H9 (cell line): ENCODE results near the gene RPA4. TPM values are rescaled to one million over a fixed set of nuclear protein-coding genes. Genes with fewer than 3 reads are reported as not detected.

Experiments used
- DNase-seq: peaks from one replicate; pipeline ENCODE4 v3.0.0-alpha.2; 2017
- H2AFZ ChIP-seq: one replicate; pipeline ENCODE4 v1.6.1; 2013; ENCODE audit warnings: mild to moderate bottlenecking, low read length, control low read depth, moderate library complexity
- H2AK5ac ChIP-seq: 2 replicates; pipeline ENCODE4 v1.6.1; 2013; ENCODE audit warnings: low read length, control low read depth, mixed read lengths; ENCODE audit not compliant: insufficient read length
- H2BK120ac ChIP-seq: one replicate; pipeline ENCODE4 v1.6.1; 2013; ENCODE audit warnings: low read depth, mild to moderate bottlenecking, low read length, control low read depth, inconsistent platforms; ENCODE audit not compliant: poor library complexity, severe bottlenecking
- H2BK12ac ChIP-seq: 2 replicates; pipeline ENCODE4 v1.6.1; 2013; ENCODE audit warnings: low read length, control low read depth, mixed read lengths, low read depth; ENCODE audit not compliant: insufficient read length
- H2BK15ac ChIP-seq: 2 replicates; pipeline ENCODE4 v1.6.1; 2013; ENCODE audit warnings: low read depth, low read length, control low read depth
- H2BK20ac ChIP-seq: one replicate; pipeline ENCODE4 v1.6.1; 2013; ENCODE audit warnings: low read depth, mild to moderate bottlenecking, low read length, control low read depth, inconsistent platforms; ENCODE audit not compliant: poor library complexity, severe bottlenecking
- H2BK5ac ChIP-seq: 2 replicates; pipeline ENCODE4 v1.6.1; 2013; ENCODE audit warnings: low read length, control low read depth, mixed read lengths; ENCODE audit not compliant: insufficient read length
- H3K14ac ChIP-seq: 2 replicates; pipeline ENCODE4 v1.6.1; 2013; ENCODE audit warnings: low read length, control low read depth; ENCODE audit not compliant: insufficient read depth
- H3K18ac ChIP-seq: 2 replicates; pipeline ENCODE4 v1.6.1; 2013; ENCODE audit warnings: low read depth, mild to moderate bottlenecking, mixed read lengths, low read length, control low read depth; ENCODE audit not compliant: insufficient read length
- H3K23ac ChIP-seq: 2 replicates; pipeline ENCODE4 v1.6.1; 2013; ENCODE audit warnings: low read length, control low read depth, mixed read lengths, low read depth; ENCODE audit not compliant: insufficient read length
- H3K23me2 ChIP-seq: 2 replicates; pipeline ENCODE4 v1.6.1; 2013; ENCODE audit warnings: low read depth, mild to moderate bottlenecking, mixed read lengths, low read length, control low read depth; ENCODE audit not compliant: insufficient read length, poor library complexity, severe bottlenecking
- H3K27ac ChIP-seq: 2 replicates; pipeline ENCODE4 v1.5.1; 2013; ENCODE audit warnings: low read length, control low read depth, mixed read lengths, low read depth; ENCODE audit not compliant: insufficient read length
- H3K27me3 ChIP-seq: 2 replicates; pipeline ENCODE4 v1.6.1; 2013; ENCODE audit warnings: low read length, control low read depth, inconsistent platforms; ENCODE audit not compliant: insufficient read depth
- H3K4ac ChIP-seq: 2 replicates; pipeline ENCODE4 v1.6.1; 2013; ENCODE audit warnings: low read depth, mild to moderate bottlenecking, control low read depth, inconsistent platforms, low read length, moderate library complexity
- H3K4me1 ChIP-seq: 2 replicates; pipeline ENCODE4 v1.6.1; 2013; ENCODE audit warnings: low read length, control low read depth, inconsistent platforms; ENCODE audit not compliant: insufficient read depth
- H3K4me2 ChIP-seq: 2 replicates; pipeline ENCODE4 v1.6.1; 2013; ENCODE audit warnings: low read length, control low read depth, mixed read lengths; ENCODE audit not compliant: insufficient read length, insufficient read depth
- H3K56ac ChIP-seq: 2 replicates; pipeline ENCODE4 v1.6.1; 2013; ENCODE audit warnings: low read depth, mild to moderate bottlenecking, mixed read lengths, low read length, control low read depth; ENCODE audit not compliant: insufficient read length
- H3K79me1 ChIP-seq: 2 replicates; pipeline ENCODE4 v1.6.1; 2013; ENCODE audit warnings: low read depth, mild to moderate bottlenecking, moderate library complexity, low read length, control low read depth, inconsistent platforms; ENCODE audit not compliant: insufficient read depth, poor library complexity, severe bottlenecking
- H3K79me2 ChIP-seq: 2 replicates; pipeline ENCODE4 v1.6.1; 2013; ENCODE audit warnings: low read length, control low read depth, inconsistent platforms; ENCODE audit not compliant: insufficient read depth
- H3K9ac ChIP-seq: 2 replicates; pipeline ENCODE4 v1.6.1; 2013; ENCODE audit warnings: low read length, control low read depth, mixed read lengths; ENCODE audit not compliant: insufficient read length; ENCODE audit errors: extremely low read depth
- H3K9me3 ChIP-seq: one replicate; pipeline ENCODE4 v1.6.1; 2013; ENCODE audit warnings: low read depth, low read length, inconsistent platforms; ENCODE audit not compliant: control insufficient read depth
- H3T11ph ChIP-seq: one replicate; pipeline ENCODE4 v1.6.1; 2013; ENCODE audit warnings: mild to moderate bottlenecking, low read length, control low read depth, inconsistent platforms
- H4K20me1 ChIP-seq: one replicate; pipeline ENCODE4 v1.6.1; 2013; ENCODE audit not compliant: control insufficient read depth, insufficient read length, insufficient read depth
- H4K5ac ChIP-seq: 2 replicates; pipeline ENCODE4 v1.6.1; 2013; ENCODE audit warnings: low read depth, mild to moderate bottlenecking, mixed read lengths, low read length, control low read depth; ENCODE audit not compliant: insufficient read length
- H4K8ac ChIP-seq: replicated peaks from 2 replicates; pipeline ENCODE4 v1.6.1; 2013; ENCODE audit warnings: low read length, control low read depth, mixed read lengths, low read depth; ENCODE audit not compliant: insufficient read length
- H4K91ac ChIP-seq: 2 replicates; pipeline ENCODE4 v1.6.1; 2013; ENCODE audit warnings: low read depth, mild to moderate bottlenecking, moderate library complexity, mixed read lengths, low read length, control low read depth; ENCODE audit not compliant: insufficient read length
- H3K27ac Mint-ChIP-seq, 3 experiments: 2 replicates in 2 of 3; 3 replicates in 1 of 3; pipeline ENCODE4 v1.8.0; 2020 to 2021; ENCODE audit warnings: mixed read lengths in 3 of 3, mild to moderate bottlenecking in 1 of 3, moderate library complexity in 1 of 3
- H3K27me3 Mint-ChIP-seq: 2 replicates; pipeline ENCODE4 v1.8.0; 2021; ENCODE audit warnings: low read depth, mild to moderate bottlenecking, moderate library complexity, mixed read lengths
- H3K36me3 Mint-ChIP-seq, 3 experiments: 2 replicates in 2 of 3; 3 replicates in 1 of 3; pipeline ENCODE4 v1.8.0; 2020 to 2021; ENCODE audit warnings: low read depth in 3 of 3, mixed read lengths in 3 of 3; ENCODE audit not compliant: insufficient read depth in 1 of 3
- H3K4me1 Mint-ChIP-seq, 2 experiments: 2 replicates each; pipeline ENCODE4 v1.8.0; 2020; ENCODE audit warnings: mixed read lengths in 2 of 2
- H3K4me3 Mint-ChIP-seq, 2 experiments: 2 replicates in 1 of 2; 3 replicates in 1 of 2; pipeline ENCODE4 v1.8.0; 2020 to 2021; ENCODE audit warnings: mild to moderate bottlenecking in 2 of 2, mixed read lengths in 2 of 2, moderate library complexity in 1 of 2
- H3K9me3 Mint-ChIP-seq, 2 experiments: 2 replicates in 1 of 2; 3 replicates in 1 of 2; pipeline ENCODE4 v1.8.0; 2020; ENCODE audit warnings: mild to moderate bottlenecking in 2 of 2, mixed read lengths in 2 of 2, moderate library complexity in 1 of 2
- CTCF ChIP-seq: fragments of 200-600 bp; sonication (generic); conservative IDR thresholded peaks from 3 replicates; pipeline ENCODE4 v1.8.0; 2021; ENCODE audit warnings: antibody characterized with exemption, mild to moderate bottlenecking
- WGBS: extraction: QIAGEN DNeasy Blood & Tissue Kit; methylation state at CpG from one replicate; pipeline ENCODE4 v1.1.7; 2013; ENCODE audit warnings: missing lambda C conversion rate, low lambda C conversion rate, mixed read lengths; ENCODE audit not compliant: insufficient read length; ENCODE audit errors: extremely low coverage; 5-methylcytosine and 5-hydroxymethylcytosine counted together
- total RNA-seq: library from RNA; stranded (reverse); gene quantifications from 2 replicates; pipeline ENCODE4 v1.2.1, GENCODE V29; 2021

The RPA4 gene
- total RNA-seq, 1 experiment from 2014 or later: 1.0 TPM

GRCh38 chrX:96907516-96908272 lies 24.0 kb downstream of the RPA4 start:
- Histone ChIP-seq H2AFZ (no peak overlapping the region), H3K14ac (no peak overlapping the region), H3K79me1 (no peaks in the 10 kb centered on the region), H3K9me3 (no peaks in the 10 kb centered on the region), H3K27me3 (no peaks in the 10 kb centered on the region), H3K4me1 (no peaks in the 10 kb centered on the region; the same call in 1 of the 2 replicates), H4K20me1 (no peaks in the 10 kb centered on the region), H3K23me2 (no peaks in the 10 kb centered on the region), H2BK15ac (no peak overlapping the region), H2BK5ac (no peak overlapping the region), H3K27ac (no peak overlapping the region), H4K5ac (no peak overlapping the region), H3K23ac (no peak overlapping the region), H2BK12ac (no peak overlapping the region), H2BK120ac (no peak overlapping the region), H4K91ac (no peak overlapping the region), H2BK20ac (no peak overlapping the region), H3K4ac (no peak overlapping the region), H2AK5ac (no peak overlapping the region), H3K18ac (no peak overlapping the region), H3K79me2 (no peaks in the 10 kb centered on the region), H3T11ph (no peak overlapping the region), H3K9ac (no peak overlapping the region), H4K8ac (no peak overlapping the region), H3K56ac (no peak overlapping the region), H3K4me2 (no peak overlapping the region)
- peaks cover 8 to 9% of the 10 kb centered on the region in 2 experiments for H3K4me1 Mint-ChIP-seq
- H3K36me3 Mint-ChIP-seq: no peaks in the 10 kb centered on the region
- no peak for DNase-seq
- no peaks in the 10 kb centered on the region for H3K9me3 Mint-ChIP-seq
- H3K4me3 Mint-ChIP-seq: no peak overlapping the region
- H3K27ac Mint-ChIP-seq: no peak overlapping the region
- no CpG with 5 or more reads among the region's 3 CpGs for WGBS
- H3K27me3 Mint-ChIP-seq: no peaks in the 10 kb centered on the region
- TF ChIP-seq CTCF: no peak
